ENCODE results near the gene AFF4.

- TF ChIP-seq TAF1 (IDR thresholded peaks at IDR 0.05; ENCODE audit: borderline replicate concordance, low read depth, low read length) (no peak), POLR2A (IDR thresholded peaks at IDR 0.05; ENCODE audit: low read depth, low read length) (no peak), POLR2AphosphoS5 (IDR thresholded peaks at IDR 0.05; ENCODE audit: low read depth, low read length) (no peak)
These were observed 129.4 kb downstream of the AFF4 start for GRCh38 chr5:132834057-132834456.

Data from GM12892 (cell line).